GM18867 (cell line): ENCODE measurements around the gene RGS10.
A peak's percentile ranks its signal among the peaks of the same experiment; 100 is the strongest.

ENCODE experiments used
- ATAC-seq: cut with Tn5 transposase; IDR thresholded peaks from one replicate; pipeline ENCODE4 v1.9.1; 2021; ENCODE audit warnings: mild to moderate bottlenecking, moderate library complexity; ENCODE audit not compliant: unreplicated experiment

Gene RGS10

DNA sequence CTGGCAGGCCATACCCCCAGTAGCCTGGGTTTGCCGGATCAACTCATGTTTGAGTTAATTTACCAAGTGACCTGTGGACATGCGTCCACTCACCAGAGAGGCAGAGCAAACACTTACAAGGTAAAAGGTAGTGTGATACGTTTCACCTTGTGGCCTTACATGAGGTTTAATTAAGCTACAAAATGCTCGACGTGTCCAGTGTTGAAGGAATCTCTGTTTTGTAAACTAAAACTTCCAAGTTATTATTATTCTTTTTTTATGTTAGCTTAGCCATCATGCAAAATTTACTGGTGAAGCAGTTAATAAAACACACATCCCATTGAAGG is 42.9 kb downstream of the RGS10 start:
- no peak for ATAC-seq

GRCh38 chr10:119498889-119499676 is 43.4 kb downstream of the RGS10 start:
- ATAC-seq = no peak

GRCh38 chr10:119497243-119497642 is 45.3 kb downstream of the RGS10 start:
- no peak for ATAC-seq

DNA sequence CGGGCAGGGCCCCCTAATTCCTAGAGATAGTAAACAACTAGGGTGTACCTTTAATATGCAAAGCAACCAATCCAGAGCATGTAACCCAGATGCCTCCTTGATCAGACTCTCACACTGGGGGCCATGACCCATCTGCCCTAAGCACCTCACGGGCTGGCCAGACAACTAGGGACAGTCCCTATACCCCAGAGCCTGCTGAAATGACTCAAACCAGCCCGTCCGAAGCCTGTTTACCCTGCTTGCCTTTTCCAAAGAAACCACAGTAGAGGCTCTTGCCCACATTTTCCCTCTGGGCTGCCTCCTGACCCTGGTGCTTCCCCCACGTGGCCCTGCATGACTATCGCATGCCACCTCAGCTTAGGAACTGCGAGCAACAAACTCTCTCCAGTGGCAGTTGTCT is 46.2 kb downstream of the RGS10 start:
- peak; percentile 82 for ATAC-seq

DNA sequence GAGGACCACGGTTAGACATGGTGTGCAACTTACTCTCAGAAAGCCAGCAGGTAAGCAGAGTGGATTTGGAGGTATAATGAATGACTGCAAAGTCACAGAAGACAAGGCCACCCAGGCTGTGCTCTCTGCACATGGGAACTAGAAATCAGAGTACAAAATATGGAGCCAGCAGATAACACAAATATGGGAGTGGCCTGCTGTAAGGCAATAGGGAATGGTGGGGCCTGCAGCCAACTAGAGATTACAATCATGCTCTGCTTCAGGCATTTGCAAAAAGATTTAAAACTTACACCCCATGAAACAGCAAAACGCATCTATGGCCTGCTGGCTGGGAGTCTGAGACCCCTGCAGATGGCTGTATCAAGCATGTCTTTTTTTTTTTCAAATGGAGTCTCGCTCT is 47.0 kb downstream of the RGS10 start:
- no peak for ATAC-seq

DNA sequence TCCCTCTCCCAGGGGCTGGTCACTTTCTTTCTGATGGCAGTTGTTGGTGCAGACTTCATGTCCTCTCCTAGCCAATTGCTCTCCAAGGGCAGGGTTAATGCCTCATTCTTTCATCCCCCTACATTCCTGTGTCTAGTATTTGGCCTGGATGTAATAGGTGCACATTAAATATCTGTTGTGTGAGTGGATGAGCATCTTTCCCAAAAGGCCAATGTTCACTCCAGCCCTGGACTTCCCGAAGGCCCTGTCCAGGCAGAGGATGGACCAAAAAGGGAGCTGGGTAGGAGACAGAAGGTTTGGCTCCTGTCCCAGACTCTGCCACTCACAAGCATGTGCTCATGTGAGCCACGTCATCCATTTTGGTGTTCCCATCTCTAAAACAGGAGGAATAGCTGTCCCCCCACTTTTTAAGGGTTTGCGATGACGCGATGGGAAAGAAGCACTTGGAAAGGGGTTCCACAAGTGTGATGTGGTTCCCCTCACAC is 47.5 kb downstream of the RGS10 start:
- ATAC-seq = no peak

DNA sequence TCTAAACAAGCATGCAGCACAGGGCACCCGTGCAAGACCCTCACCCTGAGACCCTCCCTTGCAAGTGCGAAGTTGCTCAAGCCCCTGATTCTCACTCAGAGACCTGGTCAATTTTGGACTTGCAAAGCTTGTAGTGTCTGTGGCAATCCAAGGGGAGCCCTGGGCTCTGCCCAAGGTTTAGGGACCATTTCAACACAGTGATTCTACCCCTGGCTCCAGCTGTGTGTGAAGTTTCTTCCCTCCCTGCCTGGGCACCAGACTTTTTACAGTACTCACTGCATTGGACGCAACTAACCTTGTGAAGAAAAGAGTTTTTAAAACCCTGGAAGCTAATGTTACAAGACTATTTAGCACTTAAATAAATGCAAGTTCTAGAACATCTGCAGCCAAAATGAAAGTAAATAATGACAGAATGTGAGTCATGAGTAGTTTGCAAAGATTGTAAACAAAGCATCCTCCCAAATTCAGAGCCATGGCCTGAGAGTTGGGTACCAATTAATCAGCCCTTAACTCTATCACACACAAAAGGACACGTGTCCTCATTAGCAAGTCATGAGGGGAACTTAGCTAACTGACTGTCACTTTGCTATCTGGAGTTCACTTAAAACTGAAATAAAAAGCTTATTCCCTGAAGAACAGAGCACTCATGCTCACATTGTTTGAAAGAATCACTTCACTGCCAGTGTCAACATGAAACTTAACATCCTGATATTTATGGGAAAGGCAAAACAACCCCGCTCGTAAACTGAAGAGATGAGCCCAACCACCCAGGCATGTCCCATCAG is 48.1 kb downstream of the RGS10 start:
- ATAC-seq = no peak

DNA sequence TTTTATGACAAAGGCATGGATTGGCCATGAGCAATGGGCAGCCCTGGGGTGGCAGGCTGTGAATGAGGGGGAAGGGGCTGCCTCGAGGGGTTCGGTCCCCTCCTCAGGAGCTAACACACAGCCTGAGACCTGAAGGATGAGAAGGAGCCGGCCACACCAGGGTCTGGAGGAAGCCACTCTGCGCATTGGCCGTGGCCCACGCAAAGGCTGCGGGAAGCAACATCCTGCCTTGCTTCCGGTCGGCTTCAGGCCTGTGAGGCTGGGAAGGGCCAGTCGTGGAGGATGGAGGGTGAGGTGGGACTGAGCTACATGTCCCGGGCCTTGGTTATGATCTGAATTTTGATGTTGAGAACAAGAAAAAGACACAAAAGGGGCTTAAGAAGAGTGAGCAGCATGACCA is 49.4 kb downstream of the RGS10 start:
- ATAC-seq = no peak

- ATAC-seq = no peak
These were observed 50.4 kb downstream of the RGS10 start for GRCh38 chr10:119491966-119492757.

GRCh38 chr10:119489991-119490326 is 52.6 kb downstream of the RGS10 start:
- no peak for ATAC-seq

- ATAC-seq = no peak
These were observed 53.8 kb downstream of the RGS10 start for GRCh38 chr10:119488675-119489074.

DNA sequence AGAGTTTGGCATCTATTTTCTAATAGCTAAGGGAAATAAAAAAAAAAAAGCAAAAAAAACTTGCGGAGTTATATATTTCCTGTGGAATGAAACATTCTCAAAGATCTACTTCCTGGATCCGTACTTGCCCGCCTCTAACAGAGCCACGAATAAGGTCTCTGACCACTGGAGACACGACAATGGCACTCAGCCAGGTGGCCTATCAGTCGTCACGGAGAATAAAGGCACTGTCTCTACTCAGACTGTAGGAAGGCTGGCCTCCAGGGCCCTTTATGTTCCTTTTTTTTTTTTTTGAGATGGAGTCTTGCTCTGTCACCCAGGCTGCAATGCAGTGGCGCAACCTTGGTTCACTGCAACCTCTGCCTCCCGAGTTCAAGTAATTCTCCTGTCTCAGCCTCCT is 58.7 kb downstream of the RGS10 start:
- ATAC-seq = no peak

- ATAC-seq = no peak
These were observed 59.5 kb downstream of the RGS10 start for GRCh38 chr10:119483001-119483400.

- no peak for ATAC-seq
These were observed 60.6 kb downstream of the RGS10 start for GRCh38 chr10:119481781-119482426.

- ATAC-seq = no peak
These were observed 61.9 kb downstream of the RGS10 start for GRCh38 chr10:119480667-119481066.

DNA sequence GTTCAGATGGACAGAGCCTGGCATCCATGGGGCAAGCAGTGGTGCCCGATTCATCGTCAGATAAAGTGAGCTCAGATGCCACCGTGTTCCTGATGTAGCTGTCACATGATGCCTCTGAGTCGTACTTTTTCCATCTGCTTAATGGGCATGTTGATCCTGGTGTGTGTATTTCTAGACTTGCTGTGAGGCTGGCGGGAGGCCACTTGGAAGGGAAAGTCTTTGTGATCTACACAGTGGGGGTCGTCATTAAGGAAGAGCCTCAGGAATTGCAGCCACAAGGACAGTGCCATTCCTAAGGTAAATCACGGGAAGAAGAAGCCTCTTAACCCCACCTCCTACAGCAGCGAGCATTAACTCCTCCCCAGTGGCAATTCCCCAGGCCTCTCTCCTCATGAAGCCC is 63.0 kb downstream of the RGS10 start:
- ATAC-seq = no peak

DNA sequence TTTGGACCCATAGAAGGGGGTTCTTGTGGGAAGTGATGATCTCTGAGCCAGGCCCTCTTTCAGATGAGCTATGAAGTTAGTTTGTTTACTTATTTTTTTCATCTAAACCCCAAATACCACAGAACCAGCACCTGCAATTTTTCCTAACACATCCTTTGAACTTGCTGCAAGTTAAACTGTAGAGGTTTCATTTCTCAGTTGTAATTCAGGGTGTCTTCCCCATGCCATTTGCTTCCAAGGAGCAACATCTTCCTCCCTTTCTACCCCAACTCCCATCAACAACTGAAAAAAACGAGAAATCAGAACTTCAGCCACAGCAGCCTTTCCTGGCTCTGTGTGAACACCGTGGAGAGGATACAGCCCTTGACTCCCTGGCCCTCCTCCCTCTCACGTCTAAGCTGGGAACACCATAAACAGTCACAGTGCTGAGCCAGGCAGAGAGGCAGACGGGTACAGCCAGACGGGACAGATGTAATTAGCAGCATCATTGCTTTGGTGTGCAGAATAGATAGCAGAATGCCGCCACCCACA is 63.6 kb downstream of the RGS10 start:
- ATAC-seq = no peak

DNA sequence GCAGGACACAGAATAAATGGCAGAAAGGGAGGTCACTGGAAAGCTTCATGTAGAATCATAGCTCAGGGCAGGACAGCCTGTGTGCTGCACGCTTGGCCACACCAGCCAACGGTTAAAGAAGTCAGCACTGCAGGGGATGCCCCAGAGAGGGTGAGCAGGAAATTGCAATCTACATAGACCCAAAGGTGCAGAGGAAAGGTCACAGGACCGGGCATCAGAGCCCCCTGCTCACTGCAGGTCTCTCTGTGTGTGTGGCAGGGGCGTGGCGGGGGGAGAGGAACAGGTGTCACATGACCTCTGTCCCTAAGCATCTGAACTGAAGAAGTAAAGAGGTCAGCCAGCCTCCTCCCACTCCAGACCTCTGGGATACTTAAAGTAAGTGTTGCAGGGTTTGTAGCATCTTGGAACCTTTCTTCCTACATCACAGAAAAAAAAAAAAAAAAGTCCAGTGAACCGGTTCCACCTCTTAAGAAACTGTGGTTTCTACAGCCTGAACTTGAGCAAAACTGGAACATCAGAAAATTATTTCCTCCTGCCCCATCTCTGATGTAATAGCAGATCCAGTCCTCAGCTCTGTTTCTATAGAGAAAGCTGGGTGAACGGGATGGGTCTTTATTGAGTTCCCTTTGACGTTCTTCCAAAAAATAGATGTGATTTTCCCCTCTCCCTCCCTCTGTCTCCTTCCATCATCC is 64.3 kb downstream of the RGS10 start:
- peak; percentile 84 for ATAC-seq

- peak; percentile 61 for ATAC-seq
These were observed 65.1 kb downstream of the RGS10 start for GRCh38 chr10:119477444-119477843.

DNA sequence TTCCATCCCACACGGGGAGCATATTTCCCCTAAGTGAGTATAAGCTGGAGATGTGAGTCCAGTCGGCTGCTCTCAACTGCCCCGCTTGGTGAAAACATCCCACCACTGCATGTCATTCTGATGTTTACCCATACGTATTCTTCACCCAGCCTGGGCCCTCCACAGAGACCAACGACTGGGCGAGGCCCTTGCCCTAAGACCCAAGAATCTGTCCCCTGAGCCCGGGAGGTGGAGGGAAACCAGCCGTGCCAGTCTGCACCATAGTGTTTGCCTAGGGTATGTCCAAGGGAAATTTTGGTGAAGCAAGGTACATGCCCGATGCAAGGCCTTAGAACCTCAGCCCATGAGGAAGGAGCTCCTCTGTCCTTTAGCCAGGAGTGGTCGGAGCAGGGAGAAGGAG is 67.9 kb downstream of the RGS10 start:
- ATAC-seq = no peak
